GM18508 (cell line): Measurements from ENCODE around the gene GHITM.
"Not testable (repeated sequence)": the region's sequence is repeated elsewhere in the genome, so short reads cannot be mapped to it uniquely, and the experiment has no call there.

Experiments
- ATAC-seq: cut with Tn5 transposase; IDR thresholded peaks from one replicate; pipeline ENCODE4 v1.9.1; 2021; ENCODE audit warnings: moderate number of reproducible peaks; ENCODE audit not compliant: insufficient read depth, unreplicated experiment

GHITM gene

GRCh38 chr10:84140036-84140379, 699 bp downstream of the GHITM start:
- ATAC-seq, result no peak

GRCh38 chr10:84147347-84147746, 8.0 kb downstream of the GHITM start:
- no peak for ATAC-seq

GRCh38 chr10:84148006-84148597, 8.8 kb downstream of the GHITM start:
- not testable (repeated sequence) for ATAC-seq

GRCh38 chr10:84149854-84150253, 10.5 kb downstream of the GHITM start:
- ATAC-seq, result no peak

- no peak for ATAC-seq
Observed at GRCh38 chr10:84152769-84153168, 13.5 kb downstream of the GHITM start.

- no peak for ATAC-seq
Observed at GRCh38 chr10:84155521-84155920, 16.2 kb downstream of the GHITM start.

- no peak for ATAC-seq
Observed at GRCh38 chr10:84156009-84156408, 16.7 kb downstream of the GHITM start.

GRCh38 chr10:84156768-84157167, 17.5 kb downstream of the GHITM start:
- peak; percentile 46 for ATAC-seq

- ATAC-seq, result no peak
Observed at GRCh38 chr10:84158061-84158460, 18.8 kb downstream of the GHITM start.

GRCh38 chr10:84158550-84158949, 19.2 kb downstream of the GHITM start:
- ATAC-seq, result no peak

- ATAC-seq, result no peak
Observed at GRCh38 chr10:84159076-84159685, 19.9 kb downstream of the GHITM start.

GRCh38 chr10:84160663-84161362, 21.5 kb downstream of the GHITM start:
- no peak for ATAC-seq

GRCh38 chr10:84163996-84164395, 24.7 kb downstream of the GHITM start:
- ATAC-seq, result no peak

GRCh38 chr10:84164442-84164841, 25.1 kb downstream of the GHITM start:
- no peak for ATAC-seq

- ATAC-seq, result peak; percentile 34
Observed at GRCh38 chr10:84166620-84167288, 27.4 kb downstream of the GHITM start.

GRCh38 chr10:84167289-84167653, 28.0 kb downstream of the GHITM start:
- not testable (repeated sequence) for ATAC-seq

- ATAC-seq, result not testable (repeated sequence)
Observed at GRCh38 chr10:84168382-84168781, 29.1 kb downstream of the GHITM start.

GRCh38 chr10:84171237-84171636, 31.9 kb downstream of the GHITM start:
- ATAC-seq, result not testable (repeated sequence)

GRCh38 chr10:84171700-84172466, 32.6 kb downstream of the GHITM start:
- ATAC-seq, result peak; percentile 22
